Left renal cortex interstitium (tissue), 4 donors: ENCODE data around the gene PRAMEF13. TPM values are rescaled to one million over a fixed set of nuclear protein-coding genes. Genes with fewer than 3 reads are reported as not detected.
"Not testable (repeated sequence)": the region's sequence is repeated elsewhere in the genome, so short reads cannot be mapped to it uniquely, and the experiment has no call there.

ENCODE experiments used
- DNase-seq, 4 donors: peaks; one replicate each; pipeline ENCODE4 v3.0.0-alpha.2; 2013; ENCODE audit warnings: low read depth in 4 of 4, low spot score in 2 of 4, missing footprints in 1 of 4
- polyA plus RNA-seq, 4 donors: library from polyadenylated mRNA; unstranded; fragments of 120-200 nt; gene quantifications; one replicate each; pipeline ENCODE4 v1.2.1, GENCODE V29; 2013; ENCODE audit not compliant: insufficient read length in 4 of 4

The PRAMEF13 gene
- polyA plus RNA-seq, 4 donors = not detected

DNA sequence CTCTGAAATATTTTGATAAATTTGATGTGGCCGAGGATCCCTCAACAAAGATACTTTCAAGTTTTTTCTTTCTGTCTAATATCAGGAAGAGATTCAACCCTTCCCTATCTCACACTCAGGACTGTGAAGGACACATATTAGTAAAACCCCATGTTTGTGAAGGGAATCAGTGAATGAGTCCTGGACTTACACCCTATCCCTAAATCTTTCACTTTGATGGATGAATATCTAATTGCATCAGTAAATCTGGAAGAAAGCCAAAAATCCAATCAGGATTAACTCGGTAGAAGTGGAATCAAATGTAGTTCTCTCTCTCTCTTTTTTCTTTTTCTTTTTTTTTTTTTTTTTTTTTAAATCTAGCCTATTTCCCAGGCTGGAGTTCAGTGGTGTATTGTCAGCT lies 29.7 kb downstream of the PRAMEF13 start, which contains the start of gene PRAMEF9:
TSS of gene PRAMEF9 (plus strand) at position 301 of the 400 bp plus-strand sequence. CDS start 3,433 bp downstream, outside the sequence.
- DNase-seq = not testable (repeated sequence)

DNA sequence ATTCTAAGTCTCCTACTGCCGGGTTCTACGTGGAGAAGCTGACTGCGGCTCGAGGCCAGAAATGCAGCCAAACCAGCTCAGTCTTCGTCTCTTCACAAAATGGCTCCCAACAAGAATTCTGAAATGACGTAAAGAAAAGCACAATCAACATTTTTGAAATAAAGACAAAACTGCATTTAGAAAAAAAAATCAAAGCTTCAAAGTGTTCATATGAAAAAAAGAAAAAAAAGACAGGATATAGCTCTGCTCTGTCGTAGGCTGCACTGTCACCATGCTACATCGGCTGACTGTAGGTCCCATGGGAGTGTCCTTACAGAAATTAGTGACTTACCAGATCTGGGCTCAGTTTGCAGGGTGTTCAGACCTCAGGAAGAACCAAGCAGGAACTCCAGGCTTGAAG lies 35.7 kb downstream of the PRAMEF13 start, which contains the start of gene HNRNPCL4:
TSS of gene HNRNPCL4 (minus strand) at position 101 of the 400 bp plus-strand sequence. CDS start 164 bp downstream, outside the sequence.
- not testable (repeated sequence) for DNase-seq

DNA sequence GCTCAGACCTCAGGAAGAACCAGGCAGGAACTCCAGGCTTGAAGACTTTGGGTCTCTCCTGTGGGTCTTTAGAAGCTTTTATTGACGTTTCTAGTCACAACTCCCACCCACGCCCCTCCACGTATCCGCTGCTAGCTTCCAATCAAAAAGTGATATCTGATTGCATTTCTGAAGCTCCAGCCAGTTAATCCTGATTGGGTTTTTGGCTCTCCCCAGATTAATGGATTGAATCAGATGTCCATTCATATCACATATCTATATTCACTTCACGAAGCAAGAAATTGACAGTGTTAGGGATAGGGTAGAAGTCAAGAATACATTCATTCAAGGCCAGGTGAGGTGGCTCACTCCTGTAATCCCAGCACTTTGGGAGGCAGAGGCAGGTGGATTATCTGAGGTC lies 45.3 kb downstream of the PRAMEF13 start, which contains the start of gene PRAMEF26:
TSS of gene PRAMEF26 (minus strand) at position 101 of the 400 bp plus-strand sequence. CDS start 2,914 bp downstream, outside the sequence.
- not testable (repeated sequence) for DNase-seq

Other genes starting within 250 kb of the PRAMEF13 start
- gene PRAMEF27, start 144.8 kb downstream of the PRAMEF13 start, polyA plus RNA-seq = not detected
- not detected for gene HNRNPCL3, start 140.6 kb downstream of the PRAMEF13 start, polyA plus RNA-seq
- gene PRAMEF25, start 130.6 kb downstream of the PRAMEF13 start, polyA plus RNA-seq = not detected
- under 1 TPM in 2 of 4 donors, not detected in 2; 0.21 TPM for gene HNRNPCL2, start 84.6 kb downstream of the PRAMEF13 start, polyA plus RNA-seq
- not detected for gene PRAMEF26, start 45.4 kb downstream of the PRAMEF13 start, polyA plus RNA-seq
- gene HNRNPCL4, start 35.8 kb downstream of the PRAMEF13 start, polyA plus RNA-seq = under 1 TPM in 3 of 4 donors, not detected in 1; 0.54 to 0.81 (median 0.58) TPM
- not detected for gene PRAMEF9, start 29.6 kb downstream of the PRAMEF13 start, polyA plus RNA-seq
- not detected for gene PRAMEF18, start 24.7 kb upstream of the PRAMEF13 start, polyA plus RNA-seq
- not detected for gene PRAMEF5, start 52.8 kb upstream of the PRAMEF13 start, polyA plus RNA-seq
- gene PRAMEF8, start 83.7 kb upstream of the PRAMEF13 start, polyA plus RNA-seq = not detected
- not detected for gene PRAMEF33, start 102.1 kb upstream of the PRAMEF13 start, polyA plus RNA-seq
- gene PRAMEF15, start 114.2 kb upstream of the PRAMEF13 start, polyA plus RNA-seq = not detected
- not detected for gene PRAMEF14, start 145.7 kb upstream of the PRAMEF13 start, polyA plus RNA-seq
- not detected for gene PRAMEF19, start 170.5 kb upstream of the PRAMEF13 start, polyA plus RNA-seq
- gene PRAMEF17, start 188.2 kb upstream of the PRAMEF13 start, polyA plus RNA-seq = not detected
- gene PRAMEF20, start 209.0 kb upstream of the PRAMEF13 start, polyA plus RNA-seq = not detected